GM21381 (cell line): ENCODE measurements around the gene RND3.

Source experiments
- ATAC-seq: cut with Tn5 transposase; IDR thresholded peaks from one replicate; pipeline ENCODE4 v1.9.1; 2021; ENCODE audit warnings: mild to moderate bottlenecking, moderate library complexity; ENCODE audit not compliant: unreplicated experiment

RND3 gene

GRCh38 chr2:150445398-150445797 is 42.1 kb downstream of the RND3 start:
- ATAC-seq = no peak

DNA sequence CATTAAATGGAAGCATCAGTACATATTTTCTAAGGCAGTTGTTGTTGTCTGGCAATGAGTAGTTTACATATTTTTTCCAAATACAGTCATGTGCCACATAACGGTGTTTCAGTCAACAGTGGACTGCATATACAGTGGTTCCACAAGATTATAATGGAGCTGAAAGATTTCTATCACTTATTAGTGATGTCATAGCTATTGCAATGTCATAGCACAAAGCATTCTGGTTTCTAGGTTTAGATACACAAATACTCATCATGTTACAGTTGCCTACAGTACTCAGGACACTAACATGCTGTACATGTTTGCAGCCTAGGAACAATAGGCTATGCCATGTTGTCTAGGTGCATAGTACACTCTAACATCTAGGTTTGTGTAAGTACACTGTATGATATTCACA is 45.0 kb downstream of the RND3 start:
- ATAC-seq = no peak

DNA sequence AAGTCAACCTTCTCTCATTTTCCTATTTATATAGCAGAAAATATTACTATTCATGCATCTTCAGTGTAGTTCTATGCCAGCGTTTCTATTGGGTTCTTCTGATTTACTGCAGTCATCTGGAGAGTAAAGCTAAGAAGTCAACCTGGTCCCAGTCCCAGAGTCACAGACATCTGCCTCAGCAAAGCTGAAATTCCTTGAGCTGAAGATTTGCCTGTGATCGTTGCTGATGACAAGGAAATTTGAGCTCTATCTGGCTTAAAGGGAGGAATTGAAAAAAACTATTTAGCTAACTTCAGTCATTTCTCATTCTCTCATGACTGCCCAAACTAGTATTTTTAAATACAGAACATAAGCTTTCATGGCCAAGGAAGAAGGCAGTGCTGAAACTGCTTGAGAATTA is 45.7 kb downstream of the RND3 start:
- ATAC-seq = no peak

DNA sequence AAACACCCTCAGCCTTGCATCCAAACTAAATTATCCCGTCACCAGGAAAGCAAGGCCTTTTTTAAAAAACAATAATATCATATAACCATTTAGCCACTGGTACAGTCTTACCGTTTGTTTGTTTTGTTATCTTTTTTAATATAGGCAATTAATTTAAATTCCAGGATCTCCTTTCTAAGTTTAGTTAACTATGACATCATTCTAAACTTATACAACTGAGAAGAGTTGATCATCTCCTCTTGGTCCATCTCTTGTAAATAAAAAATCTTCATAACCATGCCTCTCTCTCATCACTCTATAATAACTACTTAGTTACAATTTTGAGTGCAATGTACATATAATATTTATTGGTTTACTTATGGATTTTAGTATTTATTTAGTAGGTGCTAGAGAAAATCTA is 46.2 kb downstream of the RND3 start:
- ATAC-seq = no peak

GRCh38 chr2:150438654-150439053 is 48.8 kb downstream of the RND3 start:
- no peak for ATAC-seq

DNA sequence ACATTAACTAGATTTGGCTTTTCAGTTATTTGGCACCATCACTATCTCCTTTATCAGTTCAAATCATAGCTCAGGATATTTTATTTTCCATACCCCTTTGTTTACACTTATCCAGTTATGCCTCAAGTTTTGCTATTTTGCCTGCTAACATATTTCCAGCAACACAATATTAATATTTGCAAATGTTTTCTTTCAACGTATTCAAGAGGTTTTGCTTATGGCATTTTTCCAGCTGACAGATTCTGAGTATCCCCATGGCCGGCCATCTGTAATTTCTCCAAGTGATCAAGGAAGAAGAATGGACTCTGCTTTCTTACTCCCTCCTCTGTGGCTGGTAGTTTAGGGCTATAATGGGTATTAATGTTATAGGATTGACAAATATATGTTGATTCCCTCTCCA is 49.4 kb downstream of the RND3 start:
- ATAC-seq = no peak

DNA sequence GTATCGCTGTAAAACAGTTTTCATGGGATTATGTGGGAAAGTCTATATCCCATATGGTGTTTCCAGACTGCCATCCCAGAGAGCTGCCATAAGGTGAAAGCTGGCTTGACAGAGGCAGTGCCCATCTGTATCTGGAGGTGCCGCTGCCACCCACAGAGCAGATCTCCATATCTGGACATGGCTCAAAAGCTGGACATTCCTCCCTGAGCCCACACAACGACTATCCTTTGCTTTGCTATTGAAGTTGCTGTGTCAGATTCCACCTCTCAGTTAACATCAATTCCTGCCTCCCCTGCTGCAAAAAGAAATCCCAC is 55.2 kb downstream of the RND3 start:
- no peak for ATAC-seq

- no peak for ATAC-seq
Observed at GRCh38 chr2:150431561-150432311, 55.7 kb downstream of the RND3 start.

DNA sequence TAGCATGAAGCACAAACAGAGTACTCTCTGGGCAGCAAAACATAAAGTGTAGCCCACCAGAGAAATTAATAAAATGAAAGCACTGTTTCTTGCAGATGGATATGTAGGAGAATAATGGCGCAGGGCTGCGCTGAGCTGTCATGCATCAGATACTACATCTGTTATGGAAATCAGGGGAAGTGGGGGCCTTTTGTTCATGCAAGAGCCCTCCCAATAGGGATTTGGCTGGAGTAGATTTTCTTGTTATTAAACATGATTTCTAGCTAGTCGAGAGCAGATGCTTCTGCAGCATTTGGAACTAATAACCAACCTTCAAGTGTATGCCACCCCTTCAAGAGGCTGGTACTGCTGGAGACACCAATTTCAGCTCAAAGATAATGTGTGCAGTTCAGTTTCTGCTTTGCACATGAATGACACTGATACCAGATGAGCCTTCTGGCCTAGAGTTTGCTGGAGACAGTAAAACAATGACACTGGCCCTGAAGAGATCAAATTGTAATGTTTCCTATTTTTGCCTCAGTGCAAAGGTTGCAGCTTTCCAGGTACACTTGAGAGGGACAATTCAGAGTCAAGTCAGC is 58.0 kb downstream of the RND3 start:
- ATAC-seq = no peak

GRCh38 chr2:150428641-150429040 is 58.8 kb downstream of the RND3 start:
- ATAC-seq = no peak

DNA sequence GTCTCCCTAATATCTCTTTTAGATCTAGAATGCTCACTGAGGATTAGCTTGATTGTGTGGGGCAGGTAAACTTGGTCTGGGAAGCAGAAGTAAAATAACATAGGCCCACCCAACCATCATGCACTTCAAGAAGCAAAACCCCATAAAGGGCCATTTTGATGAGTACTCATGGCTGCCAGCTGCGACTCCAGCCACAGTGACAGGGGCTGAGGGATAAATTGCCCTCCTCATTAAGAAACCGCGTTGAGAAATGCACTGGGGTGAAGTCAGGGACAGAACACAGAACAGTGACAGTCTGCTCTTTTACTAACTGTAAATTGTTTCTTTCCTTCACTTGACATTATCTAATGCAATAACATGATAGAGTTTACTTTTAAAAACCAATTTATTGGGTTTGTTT is 60.2 kb downstream of the RND3 start:
- no peak for ATAC-seq

- ATAC-seq = no peak
Observed at GRCh38 chr2:150426724-150427123, 60.7 kb downstream of the RND3 start.

DNA sequence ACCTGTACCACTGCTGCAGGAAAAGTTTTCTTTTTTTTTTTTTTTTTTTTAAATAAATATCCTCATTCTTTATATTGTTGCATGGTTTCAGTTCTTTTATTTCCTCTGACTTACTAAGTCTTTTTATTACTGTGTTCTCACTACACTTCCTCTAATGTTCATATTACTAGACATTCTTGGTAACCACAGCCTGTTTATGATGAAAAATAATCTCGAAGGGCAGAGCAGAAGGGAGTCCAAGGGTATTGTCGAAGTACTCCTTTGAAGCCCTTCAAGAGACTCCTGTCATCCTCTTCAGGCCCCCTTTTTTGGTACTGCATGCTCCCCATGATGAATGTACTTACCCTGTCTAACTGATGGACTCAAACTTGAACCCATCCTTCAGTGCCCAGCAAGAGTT is 61.2 kb downstream of the RND3 start:
- ATAC-seq = no peak

- no peak for ATAC-seq
Observed at GRCh38 chr2:150425121-150425955, 62.1 kb downstream of the RND3 start.

- no peak for ATAC-seq
Observed at GRCh38 chr2:150424406-150424805, 63.1 kb downstream of the RND3 start.

DNA sequence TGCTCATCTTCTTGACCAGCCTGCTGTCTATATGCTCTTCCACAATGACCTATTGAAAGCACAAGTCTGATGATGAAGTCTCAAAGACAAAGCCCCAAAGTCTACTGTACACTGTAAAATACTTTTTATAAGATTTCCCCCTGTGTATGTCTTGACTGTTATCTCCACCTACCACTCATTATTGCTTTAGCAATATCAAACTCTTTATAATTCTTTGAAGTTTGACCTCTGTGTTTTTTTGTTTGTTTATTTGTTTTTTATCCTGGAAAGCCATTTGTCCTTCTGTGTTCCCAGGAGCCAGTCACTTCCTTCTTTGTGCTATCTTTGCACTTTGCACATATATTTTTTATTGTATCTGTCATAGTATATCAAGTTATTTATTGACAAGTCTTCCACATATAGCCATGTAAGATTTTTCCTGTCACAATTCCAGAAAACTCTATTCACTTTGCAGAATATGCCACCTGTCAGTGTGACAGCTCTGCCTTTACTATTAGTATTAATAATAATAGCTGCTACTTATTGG is 66.3 kb downstream of the RND3 start:
- no peak for ATAC-seq

DNA sequence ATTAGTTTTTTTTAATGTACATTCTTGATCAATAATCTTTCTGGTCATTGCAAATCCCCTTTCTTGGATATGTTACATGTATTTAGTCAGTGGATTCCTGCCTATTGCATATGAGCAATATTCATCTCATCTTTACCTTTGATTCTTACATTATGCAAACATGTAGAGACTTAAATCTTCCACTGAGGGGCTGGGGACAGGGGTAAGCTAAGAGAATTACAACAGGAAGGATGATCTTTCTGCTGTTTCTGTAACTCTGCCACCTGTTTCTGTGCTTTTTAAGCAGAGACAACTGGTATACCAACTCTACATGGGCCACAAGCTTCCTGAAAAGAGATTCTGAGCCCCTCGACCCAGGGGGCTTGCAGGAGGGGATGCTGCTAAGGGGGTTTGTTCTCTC is 68.6 kb downstream of the RND3 start:
- ATAC-seq = no peak
